ENCODE results near the gene VTI1A.

DNA sequence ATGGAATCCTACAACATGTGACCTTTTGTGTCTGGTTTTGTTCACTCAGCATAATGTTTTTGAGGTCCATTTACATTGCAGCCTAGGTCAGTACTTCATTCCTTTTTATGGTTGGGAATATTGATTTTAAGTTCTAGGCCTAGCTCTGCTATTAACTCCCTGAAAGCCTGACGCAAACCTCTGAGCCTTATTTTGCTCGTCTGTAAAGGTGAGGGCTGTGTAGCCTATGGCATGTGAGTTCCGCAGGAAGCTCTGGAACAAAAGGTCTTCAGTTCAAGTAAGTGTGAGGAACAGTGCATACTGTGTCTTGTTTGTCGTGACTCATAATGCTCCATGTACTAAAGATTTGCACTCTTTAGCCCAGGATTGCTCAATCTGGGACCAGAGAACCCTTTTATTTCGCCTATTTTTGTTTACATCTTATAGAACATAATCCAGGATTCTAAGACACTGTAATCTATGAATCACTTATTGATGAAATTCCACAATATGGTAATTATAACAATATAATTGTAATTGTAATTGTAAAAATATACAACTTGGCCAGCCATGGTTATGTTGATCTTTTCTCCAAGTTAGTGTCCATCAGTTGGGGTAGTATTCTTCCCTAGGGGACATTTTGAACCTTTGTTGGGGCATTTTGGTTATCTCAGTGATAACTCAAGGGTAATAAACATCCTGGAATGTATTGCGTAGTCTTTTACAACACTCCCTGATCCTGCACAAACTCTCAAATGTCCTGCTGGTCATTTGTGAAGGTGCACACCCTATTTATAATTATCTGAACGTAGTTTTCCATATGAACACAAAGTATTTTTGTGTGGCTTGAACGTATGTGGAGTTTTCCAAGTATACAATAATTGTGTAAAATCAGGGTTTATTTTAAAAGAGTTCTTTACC lies 184.7 kb downstream of the VTI1A start:
- TF ChIP-seq, protein P1, sequence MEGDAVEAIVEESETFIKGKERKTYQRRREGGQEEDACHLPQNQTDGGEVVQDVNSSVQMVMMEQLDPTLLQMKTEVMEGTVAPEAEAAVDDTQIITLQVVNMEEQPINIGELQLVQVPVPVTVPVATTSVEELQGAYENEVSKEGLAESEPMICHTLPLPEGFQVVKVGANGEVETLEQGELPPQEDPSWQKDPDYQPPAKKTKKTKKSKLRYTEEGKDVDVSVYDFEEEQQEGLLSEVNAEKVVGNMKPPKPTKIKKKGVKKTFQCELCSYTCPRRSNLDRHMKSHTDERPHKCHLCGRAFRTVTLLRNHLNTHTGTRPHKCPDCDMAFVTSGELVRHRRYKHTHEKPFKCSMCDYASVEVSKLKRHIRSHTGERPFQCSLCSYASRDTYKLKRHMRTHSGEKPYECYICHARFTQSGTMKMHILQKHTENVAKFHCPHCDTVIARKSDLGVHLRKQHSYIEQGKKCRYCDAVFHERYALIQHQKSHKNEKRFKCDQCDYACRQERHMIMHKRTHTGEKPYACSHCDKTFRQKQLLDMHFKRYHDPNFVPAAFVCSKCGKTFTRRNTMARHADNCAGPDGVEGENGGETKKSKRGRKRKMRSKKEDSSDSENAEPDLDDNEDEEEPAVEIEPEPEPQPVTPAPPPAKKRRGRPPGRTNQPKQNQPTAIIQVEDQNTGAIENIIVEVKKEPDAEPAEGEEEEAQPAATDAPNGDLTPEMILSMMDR (IDR thresholded peaks at IDR 0.05), result no peak
- no peak for TF ChIP-seq POLR2AphosphoS5 (IDR thresholded peaks at IDR 0.05)

Data from breast epithelium (tissue), 3 donors.